C4-2B (cell line): ENCODE measurements around the gene VTCN1.

Experiments
- ZFX ChIP-seq: fragments of 450-650 bp; IDR thresholded peaks from 2 replicates; pipeline ENCODE4 v1.6.1; 2017
- TF ChIP-seq, protein P1 (sequence below): fragments of 450-650 bp; conservative IDR thresholded peaks from 2 replicates; pipeline ENCODE4 v1.5.1; 2017; ENCODE audit warnings: mild to moderate bottlenecking

DNA sequence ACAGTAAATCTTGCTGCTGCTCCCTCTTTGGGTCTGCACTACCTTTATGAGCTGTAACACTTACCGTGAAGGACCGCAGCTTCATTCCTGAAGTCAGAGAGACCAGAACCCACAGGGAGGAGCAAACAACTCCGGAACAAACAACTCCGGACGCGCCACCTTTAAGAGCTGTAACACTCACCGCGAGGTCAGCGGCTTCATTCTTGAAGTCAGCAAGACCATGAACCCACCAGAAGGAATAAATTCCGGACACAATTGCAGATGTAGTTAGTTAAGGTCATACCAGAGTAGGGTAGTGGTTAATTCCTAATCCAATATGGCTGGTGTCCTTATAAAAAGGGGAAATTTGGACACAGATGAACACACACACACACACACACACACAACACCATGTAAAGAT lies 37.7 kb downstream of the VTCN1 start:
- TF ChIP-seq, protein P1, sequence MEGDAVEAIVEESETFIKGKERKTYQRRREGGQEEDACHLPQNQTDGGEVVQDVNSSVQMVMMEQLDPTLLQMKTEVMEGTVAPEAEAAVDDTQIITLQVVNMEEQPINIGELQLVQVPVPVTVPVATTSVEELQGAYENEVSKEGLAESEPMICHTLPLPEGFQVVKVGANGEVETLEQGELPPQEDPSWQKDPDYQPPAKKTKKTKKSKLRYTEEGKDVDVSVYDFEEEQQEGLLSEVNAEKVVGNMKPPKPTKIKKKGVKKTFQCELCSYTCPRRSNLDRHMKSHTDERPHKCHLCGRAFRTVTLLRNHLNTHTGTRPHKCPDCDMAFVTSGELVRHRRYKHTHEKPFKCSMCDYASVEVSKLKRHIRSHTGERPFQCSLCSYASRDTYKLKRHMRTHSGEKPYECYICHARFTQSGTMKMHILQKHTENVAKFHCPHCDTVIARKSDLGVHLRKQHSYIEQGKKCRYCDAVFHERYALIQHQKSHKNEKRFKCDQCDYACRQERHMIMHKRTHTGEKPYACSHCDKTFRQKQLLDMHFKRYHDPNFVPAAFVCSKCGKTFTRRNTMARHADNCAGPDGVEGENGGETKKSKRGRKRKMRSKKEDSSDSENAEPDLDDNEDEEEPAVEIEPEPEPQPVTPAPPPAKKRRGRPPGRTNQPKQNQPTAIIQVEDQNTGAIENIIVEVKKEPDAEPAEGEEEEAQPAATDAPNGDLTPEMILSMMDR = no peak
- TF ChIP-seq ZFX = no peak
